Nephron progenitor cell (in vitro differentiated cells): ENCODE data around the gene ACADVL.

Experiments
- DNase-seq: peaks from one replicate; pipeline ENCODE4 v3.0.0; 2021
- H3K27ac Mint-ChIP-seq: 2 replicates; pipeline ENCODE4 v1.8.0; 2021; ENCODE audit warnings: mild to moderate bottlenecking, moderate library complexity, mixed read lengths
- H3K27me3 Mint-ChIP-seq: 2 replicates; pipeline ENCODE4 v1.8.0; 2021; ENCODE audit warnings: mild to moderate bottlenecking, low read depth, mixed read lengths; ENCODE audit not compliant: poor library complexity
- H3K36me3 Mint-ChIP-seq: 2 replicates; pipeline ENCODE4 v1.8.0; 2021; ENCODE audit warnings: low read depth, mixed read lengths
- H3K4me1 Mint-ChIP-seq: 2 replicates; pipeline ENCODE4 v1.8.0; 2021; ENCODE audit warnings: mixed read lengths
- H3K4me3 Mint-ChIP-seq: 2 replicates; pipeline ENCODE4 v1.8.0; 2021; ENCODE audit warnings: mild to moderate bottlenecking, moderate library complexity, mixed read lengths
- H3K9me3 Mint-ChIP-seq: 2 replicates; pipeline ENCODE4 v1.8.0; 2021; ENCODE audit warnings: mild to moderate bottlenecking, moderate library complexity, mixed read lengths
- TF ChIP-seq, protein P1 (sequence below): fragments of 200-600 bp; sonication (generic); IDR thresholded peaks from 2 replicates; pipeline ENCODE4 v1.5.0; 2021; ENCODE audit warnings: antibody characterized with exemption

ACADVL gene

DNA sequence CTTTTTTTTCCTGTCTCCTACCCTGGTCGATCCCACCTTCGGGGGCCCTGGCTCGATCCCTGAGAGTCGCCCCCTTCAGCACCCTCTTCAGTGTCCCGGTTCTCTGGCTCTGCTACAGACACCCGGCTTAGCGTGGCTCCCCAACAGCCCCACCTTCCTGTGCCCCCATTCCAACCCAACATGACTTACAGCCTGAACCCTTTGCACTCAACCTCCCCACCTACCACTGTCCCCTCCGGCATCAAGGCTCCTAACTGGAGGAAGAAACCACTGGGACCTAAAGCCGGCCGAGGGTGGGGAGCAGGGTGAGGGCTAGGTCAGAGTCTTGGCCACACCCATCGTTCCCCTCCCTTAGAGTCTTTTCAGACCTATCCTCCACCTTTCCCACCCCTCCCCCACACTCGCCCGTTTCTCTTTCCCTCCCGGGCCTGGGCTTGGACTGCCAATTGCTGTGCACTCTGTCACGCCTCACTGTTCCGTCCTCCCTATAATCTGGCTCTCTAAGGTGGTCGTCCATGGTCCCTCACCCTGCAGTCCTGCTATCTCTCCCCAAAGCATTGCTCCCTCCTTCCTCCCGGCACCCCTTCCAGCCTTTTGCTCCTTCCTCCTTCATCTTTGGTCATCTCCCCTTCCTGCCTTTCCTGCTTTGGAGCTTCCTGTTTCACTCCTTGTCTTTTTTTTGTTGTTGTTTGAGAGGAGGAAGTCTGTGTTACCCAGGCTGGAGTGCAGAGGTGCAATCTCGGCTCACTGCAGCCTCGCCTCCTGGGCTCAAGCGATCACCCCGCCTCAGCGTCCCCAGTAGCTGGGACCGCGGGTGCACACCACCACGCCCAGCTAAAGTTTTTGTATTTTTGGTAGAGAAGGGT lies 43.4 kb downstream of the ACADVL start:
- no peaks in the 10 kb centered on the region for H3K9me3 Mint-ChIP-seq
- peaks cover 19% of the 10 kb centered on the region for H3K36me3 Mint-ChIP-seq
- H3K4me3 Mint-ChIP-seq: peak overlapping the region; percentile 85
- H3K27ac Mint-ChIP-seq: no peak overlapping the region
- H3K27me3 Mint-ChIP-seq: peaks cover 88% of the 10 kb centered on the region
- TF ChIP-seq, protein P1, sequence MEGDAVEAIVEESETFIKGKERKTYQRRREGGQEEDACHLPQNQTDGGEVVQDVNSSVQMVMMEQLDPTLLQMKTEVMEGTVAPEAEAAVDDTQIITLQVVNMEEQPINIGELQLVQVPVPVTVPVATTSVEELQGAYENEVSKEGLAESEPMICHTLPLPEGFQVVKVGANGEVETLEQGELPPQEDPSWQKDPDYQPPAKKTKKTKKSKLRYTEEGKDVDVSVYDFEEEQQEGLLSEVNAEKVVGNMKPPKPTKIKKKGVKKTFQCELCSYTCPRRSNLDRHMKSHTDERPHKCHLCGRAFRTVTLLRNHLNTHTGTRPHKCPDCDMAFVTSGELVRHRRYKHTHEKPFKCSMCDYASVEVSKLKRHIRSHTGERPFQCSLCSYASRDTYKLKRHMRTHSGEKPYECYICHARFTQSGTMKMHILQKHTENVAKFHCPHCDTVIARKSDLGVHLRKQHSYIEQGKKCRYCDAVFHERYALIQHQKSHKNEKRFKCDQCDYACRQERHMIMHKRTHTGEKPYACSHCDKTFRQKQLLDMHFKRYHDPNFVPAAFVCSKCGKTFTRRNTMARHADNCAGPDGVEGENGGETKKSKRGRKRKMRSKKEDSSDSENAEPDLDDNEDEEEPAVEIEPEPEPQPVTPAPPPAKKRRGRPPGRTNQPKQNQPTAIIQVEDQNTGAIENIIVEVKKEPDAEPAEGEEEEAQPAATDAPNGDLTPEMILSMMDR: no peak
- peak; percentile 61 for DNase-seq
- peaks cover 26% of the 10 kb centered on the region for H3K4me1 Mint-ChIP-seq

DNA sequence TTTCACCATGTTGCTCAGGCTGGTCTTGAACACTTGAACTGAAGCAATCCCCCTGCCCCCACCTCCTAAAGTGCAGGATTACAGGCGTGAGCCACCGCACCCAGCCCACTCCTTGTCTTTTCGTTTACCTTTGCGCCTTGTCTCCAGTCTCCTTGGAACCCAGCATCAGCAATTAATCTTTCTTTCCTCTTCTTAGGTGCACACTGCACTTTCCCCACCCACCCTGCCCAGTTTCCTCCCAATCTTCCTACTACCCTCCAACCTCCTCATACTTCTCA lies 44.0 kb downstream of the ACADVL start:
- H3K9me3 Mint-ChIP-seq: no peaks in the 10 kb centered on the region
- TF ChIP-seq, protein P1: no peak
- H3K27ac Mint-ChIP-seq: no peak overlapping the region
- peak overlapping the region; percentile 85 for H3K4me3 Mint-ChIP-seq
- peaks cover 31% of the 10 kb centered on the region for H3K4me1 Mint-ChIP-seq
- no peak for DNase-seq
- H3K27me3 Mint-ChIP-seq: peaks cover 85% of the 10 kb centered on the region
- H3K36me3 Mint-ChIP-seq: peaks cover 14% of the 10 kb centered on the region

- TF ChIP-seq, protein P1: no peak
- H3K36me3 Mint-ChIP-seq: no peaks in the 10 kb centered on the region
- DNase-seq: no peak
- H3K9me3 Mint-ChIP-seq: no peaks in the 10 kb centered on the region
- H3K4me3 Mint-ChIP-seq: no peak overlapping the region
- peaks cover 41% of the 10 kb centered on the region for H3K4me1 Mint-ChIP-seq
- peaks cover 67% of the 10 kb centered on the region for H3K27me3 Mint-ChIP-seq
- H3K27ac Mint-ChIP-seq: no peak overlapping the region
Measured at GRCh38 chr17:7266784-7267183, 47.0 kb downstream of the ACADVL start.
